ENCODE results near the gene SLC1A2. TPM values are rescaled to one million over a fixed set of nuclear protein-coding genes. Genes with fewer than 3 reads are reported as not detected.

SLC1A2 gene
- total RNA-seq, 4 donors from 2014 or later: 0.22 to 0.60 (median 0.41) TPM

DNA sequence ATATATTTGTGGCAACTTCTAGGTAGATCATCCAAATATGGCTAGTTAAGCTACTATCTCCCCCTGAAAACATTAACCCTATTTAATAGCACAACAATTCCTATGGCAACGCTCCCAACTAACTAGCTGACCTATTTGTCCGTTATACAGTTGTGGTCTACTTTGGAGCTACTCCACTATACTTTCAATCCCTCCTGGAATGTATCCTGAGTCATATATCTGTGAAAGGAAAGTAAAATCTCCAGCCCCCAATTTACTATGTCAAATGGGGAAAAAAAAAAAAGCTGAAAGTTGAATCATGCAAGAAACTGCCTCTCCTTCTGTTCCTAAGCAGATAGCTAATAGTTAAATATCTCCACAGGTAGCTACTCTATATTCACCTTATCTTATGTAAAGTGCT is 151.9 kb downstream of the SLC1A2 start:
- Histone ChIP-seq H3K27ac (no peak overlapping the region), H3K4me3 (no peak overlapping the region), H3K27me3 (no peaks in the 10 kb centered on the region), H3K36me3 (no peaks in the 10 kb centered on the region), H3K4me1 (peaks cover 0 to 3% (median 0%) of the 10 kb centered on the region in 4 donors), H3K9me3 (no peaks in the 10 kb centered on the region)
- 87 to 94% methylated on average over 2 of the region's 2 CpGs for WGBS, 2 donors
- TF ChIP-seq EP300 (IDR thresholded peaks at IDR 0.05) (no peak), POLR2A (IDR thresholded peaks at IDR 0.05) (no peak)
- TF ChIP-seq, protein P1, sequence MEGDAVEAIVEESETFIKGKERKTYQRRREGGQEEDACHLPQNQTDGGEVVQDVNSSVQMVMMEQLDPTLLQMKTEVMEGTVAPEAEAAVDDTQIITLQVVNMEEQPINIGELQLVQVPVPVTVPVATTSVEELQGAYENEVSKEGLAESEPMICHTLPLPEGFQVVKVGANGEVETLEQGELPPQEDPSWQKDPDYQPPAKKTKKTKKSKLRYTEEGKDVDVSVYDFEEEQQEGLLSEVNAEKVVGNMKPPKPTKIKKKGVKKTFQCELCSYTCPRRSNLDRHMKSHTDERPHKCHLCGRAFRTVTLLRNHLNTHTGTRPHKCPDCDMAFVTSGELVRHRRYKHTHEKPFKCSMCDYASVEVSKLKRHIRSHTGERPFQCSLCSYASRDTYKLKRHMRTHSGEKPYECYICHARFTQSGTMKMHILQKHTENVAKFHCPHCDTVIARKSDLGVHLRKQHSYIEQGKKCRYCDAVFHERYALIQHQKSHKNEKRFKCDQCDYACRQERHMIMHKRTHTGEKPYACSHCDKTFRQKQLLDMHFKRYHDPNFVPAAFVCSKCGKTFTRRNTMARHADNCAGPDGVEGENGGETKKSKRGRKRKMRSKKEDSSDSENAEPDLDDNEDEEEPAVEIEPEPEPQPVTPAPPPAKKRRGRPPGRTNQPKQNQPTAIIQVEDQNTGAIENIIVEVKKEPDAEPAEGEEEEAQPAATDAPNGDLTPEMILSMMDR (IDR thresholded peaks at IDR 0.05): no peak
- DNase-seq (ENCODE audit: low spot score in 2 of 2): no peak

DNA sequence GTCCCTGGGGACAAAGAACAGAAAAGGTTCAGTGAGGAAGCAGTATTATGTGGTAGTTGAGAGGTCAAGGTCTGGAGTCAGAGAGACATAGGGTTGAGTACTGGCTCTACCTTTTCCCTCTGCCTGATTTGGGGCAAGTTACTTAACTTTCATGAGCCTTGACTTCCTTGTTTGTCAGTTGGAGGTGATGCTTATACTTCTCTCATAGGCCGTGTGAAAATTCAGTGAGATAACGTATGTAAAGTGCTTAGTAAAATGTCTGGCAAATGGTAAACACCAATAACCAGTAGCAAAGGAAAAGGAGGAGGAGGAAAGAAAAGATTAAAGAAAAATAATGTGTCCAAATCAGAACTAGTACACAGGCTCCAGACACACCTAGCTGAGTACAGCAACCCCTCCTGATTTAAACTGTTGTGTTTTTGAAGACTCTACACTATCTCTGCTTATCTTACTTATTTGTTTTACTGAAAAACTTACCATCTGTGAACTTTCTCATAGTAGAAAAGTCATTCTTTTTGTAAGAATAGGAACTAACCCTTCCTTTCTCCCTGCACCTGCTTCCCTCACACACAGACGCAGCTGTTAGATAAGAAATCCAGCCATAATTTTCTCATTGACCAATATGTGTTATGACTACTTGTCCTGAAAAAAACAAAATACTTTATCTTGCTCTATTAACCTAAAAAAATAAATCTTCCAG is 153.5 kb downstream of the SLC1A2 start:
- H3K4me1 ChIP-seq: peaks cover 0 to 3% (median 0%) of the 10 kb centered on the region in 4 donors
- no peak overlapping the region for H3K4me3 ChIP-seq
- 56 to 79% methylated on average over 3 of the region's 3 CpGs for WGBS, 2 donors
- H3K9me3 ChIP-seq: no peaks in the 10 kb centered on the region
- DNase-seq (ENCODE audit: low spot score in 2 of 2): no peak
- no peak for TF ChIP-seq EP300 (IDR thresholded peaks at IDR 0.05)
- TF ChIP-seq POLR2A (IDR thresholded peaks at IDR 0.05): no peak
- TF ChIP-seq, protein P1 (IDR thresholded peaks at IDR 0.05): no peak
- no peaks in the 10 kb centered on the region for H3K27me3 ChIP-seq
- H3K36me3 ChIP-seq: no peaks in the 10 kb centered on the region
- H3K27ac ChIP-seq: no peak overlapping the region

DNA sequence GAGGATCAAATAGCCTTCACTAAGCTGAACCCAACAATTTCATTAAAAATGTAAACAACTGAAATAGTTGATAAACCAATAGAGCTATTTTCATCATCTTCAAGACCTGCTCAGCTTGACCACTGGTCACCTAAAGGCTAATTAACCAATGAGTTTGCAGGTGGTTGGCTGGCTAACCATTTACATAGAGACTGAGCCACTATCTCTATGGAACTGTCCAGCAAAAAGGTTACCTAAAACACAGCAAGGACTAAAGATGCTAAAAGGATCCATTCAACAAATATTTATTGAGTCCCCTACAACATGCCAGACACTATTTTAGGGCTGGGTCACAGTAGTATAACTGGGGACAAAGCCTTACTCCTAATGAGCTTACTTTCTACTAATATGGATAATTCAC is 156.6 kb downstream of the SLC1A2 start:
- H3K4me3 ChIP-seq: no peak overlapping the region
- H3K4me1 ChIP-seq: peaks cover 0 to 3% (median 0%) of the 10 kb centered on the region in 4 donors
- no peaks in the 10 kb centered on the region for H3K27me3 ChIP-seq
- TF ChIP-seq EP300 (IDR thresholded peaks at IDR 0.05) (no peak), POLR2A (IDR thresholded peaks at IDR 0.05) (no peak)
- TF ChIP-seq, protein P1 (IDR thresholded peaks at IDR 0.05): no peak
- DNase-seq (ENCODE audit: low spot score in 2 of 2): no peak
- no peak overlapping the region for H3K27ac ChIP-seq
- H3K36me3 ChIP-seq: no peaks in the 10 kb centered on the region
- no peaks in the 10 kb centered on the region for H3K9me3 ChIP-seq

DNA sequence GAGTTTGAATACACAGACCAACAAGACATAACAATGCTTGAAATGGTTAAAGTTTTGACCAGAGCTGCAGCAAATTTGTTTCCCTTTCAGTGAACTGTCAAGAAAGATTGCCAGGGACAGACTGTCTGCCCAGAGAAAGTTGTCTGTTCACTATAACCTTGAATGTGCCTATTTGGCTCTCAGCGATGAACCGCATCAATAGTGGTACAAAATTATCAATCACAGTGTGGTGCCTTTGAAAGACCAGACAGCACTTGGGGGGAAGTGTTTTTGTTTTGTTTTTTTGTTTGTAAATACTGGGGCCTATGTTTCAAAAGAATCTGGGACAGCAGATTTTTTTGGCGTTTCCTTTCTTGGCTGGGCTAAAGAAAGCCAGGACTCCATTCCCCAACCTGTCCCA is 157.3 kb downstream of the SLC1A2 start:
- H3K9me3 ChIP-seq: no peaks in the 10 kb centered on the region
- TF ChIP-seq EP300 (IDR thresholded peaks at IDR 0.05): no peak
- TF ChIP-seq, protein P1 (IDR thresholded peaks at IDR 0.05): no peak
- TF ChIP-seq POLR2A (IDR thresholded peaks at IDR 0.05): no peak
- H3K4me3 ChIP-seq: no peak overlapping the region
- H3K27ac ChIP-seq: no peak overlapping the region
- H3K36me3 ChIP-seq: no peaks in the 10 kb centered on the region
- DNase-seq (ENCODE audit: low spot score in 2 of 2): no peak
- H3K4me1 ChIP-seq: peaks cover 0 to 3% (median 0%) of the 10 kb centered on the region in 4 donors
- WGBS, 2 donors: 86 to 88% methylated on average over 3 of the region's 3 CpGs
- H3K27me3 ChIP-seq: no peaks in the 10 kb centered on the region

DNA sequence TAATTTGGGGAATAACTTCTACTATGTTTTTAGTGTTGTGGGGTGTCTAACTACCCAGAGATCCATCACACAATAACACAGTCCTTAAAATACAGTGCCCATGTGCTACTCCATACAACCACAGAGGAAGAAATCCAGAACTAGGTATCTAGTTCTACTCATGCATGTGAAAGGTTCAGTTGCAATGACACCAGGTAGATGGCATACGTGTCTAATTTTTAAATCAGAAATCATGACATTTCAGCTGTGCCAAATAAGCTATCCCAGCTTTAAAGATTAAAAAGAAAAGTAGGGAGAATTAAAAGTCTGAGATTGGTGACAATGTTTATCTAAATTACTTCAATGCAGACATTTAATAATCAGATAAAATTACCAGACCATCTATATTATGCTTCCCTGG is 158.2 kb downstream of the SLC1A2 start:
- Histone ChIP-seq H3K4me3 (no peak overlapping the region), H3K9me3 (no peaks in the 10 kb centered on the region), H3K27ac (no peak overlapping the region), H3K4me1 (no peaks in the 10 kb centered on the region), H3K27me3 (no peaks in the 10 kb centered on the region), H3K36me3 (no peaks in the 10 kb centered on the region)
- TF ChIP-seq POLR2A (IDR thresholded peaks at IDR 0.05) (no peak), EP300 (IDR thresholded peaks at IDR 0.05) (no peak)
- TF ChIP-seq, protein P1 (IDR thresholded peaks at IDR 0.05): no peak
- 91 to 92% methylated on average over 1 of the region's 1 CpG for WGBS, 2 donors
- DNase-seq (ENCODE audit: low spot score in 2 of 2): no peak
